Endodermal cell (in vitro differentiated cells): ENCODE measurements around the gene PSORS1C2. TPM values are rescaled to one million over a fixed set of nuclear protein-coding genes. Genes with fewer than 3 reads are reported as not detected.
A peak's percentile ranks its signal among the peaks of the same experiment; 100 is the strongest.
"Not testable (repeated sequence)": the region's sequence is repeated elsewhere in the genome, so short reads cannot be mapped to it uniquely, and the experiment has no call there.

ENCODE experiments used
- DNase-seq: peaks from one replicate; pipeline ENCODE4 v3.0.0-alpha.2; 2017
- H3K27ac ChIP-seq: 2 replicates; pipeline ENCODE4 v1.5.1; 2013; ENCODE audit warnings: mild to moderate bottlenecking, low read depth, low read length, moderate library complexity
- H3K27me3 ChIP-seq: 2 replicates; pipeline ENCODE4 v1.6.1; 2013; ENCODE audit warnings: mild to moderate bottlenecking, low read length, moderate library complexity; ENCODE audit not compliant: insufficient read depth, control insufficient read depth, poor library complexity, severe bottlenecking
- H3K36me3 ChIP-seq: 2 replicates; pipeline ENCODE4 v1.7.0; 2013; ENCODE audit warnings: mild to moderate bottlenecking, low read length, moderate library complexity; ENCODE audit not compliant: control insufficient read depth, insufficient read depth
- H3K4me1 ChIP-seq: one replicate; pipeline ENCODE4 v1.7.0; 2013; ENCODE audit warnings: low read length; ENCODE audit not compliant: control insufficient read depth, insufficient read depth
- H3K4me3 ChIP-seq: 2 replicates; pipeline ENCODE4 v1.5.1; 2013; ENCODE audit warnings: mild to moderate bottlenecking, low read length, moderate library complexity
- H3K9ac ChIP-seq: 2 replicates; pipeline ENCODE4 v1.6.1; 2013; ENCODE audit warnings: mild to moderate bottlenecking, low read length, moderate library complexity; ENCODE audit not compliant: poor library complexity, severe bottlenecking; ENCODE audit errors: extremely low read depth
- H3K9me3 ChIP-seq: 2 replicates; pipeline ENCODE4 v1.6.1; 2013; ENCODE audit warnings: mild to moderate bottlenecking, low read length, moderate library complexity; ENCODE audit not compliant: control insufficient read depth
- H3K27ac Mint-ChIP-seq: 2 replicates; pipeline ENCODE4 v1.8.0; 2020; ENCODE audit warnings: mixed read lengths
- H3K27me3 Mint-ChIP-seq: 2 replicates; pipeline ENCODE4 v1.8.0; 2021; ENCODE audit warnings: mild to moderate bottlenecking, mixed read lengths; ENCODE audit not compliant: insufficient read depth
- H3K36me3 Mint-ChIP-seq: 2 replicates; pipeline ENCODE4 v1.8.0; 2020; ENCODE audit warnings: low read depth, mixed read lengths
- H3K4me1 Mint-ChIP-seq: 2 replicates; pipeline ENCODE4 v1.8.0; 2020; ENCODE audit warnings: mixed read lengths
- H3K4me3 Mint-ChIP-seq: 2 replicates; pipeline ENCODE4 v1.8.0; 2020; ENCODE audit warnings: mild to moderate bottlenecking, moderate library complexity, mixed read lengths
- H3K9me3 Mint-ChIP-seq: 2 replicates; pipeline ENCODE4 v1.8.0; 2020; ENCODE audit warnings: mild to moderate bottlenecking, mixed read lengths
- WGBS, 2 experiments: methylation state at CpG; one replicate each; pipeline versions ENCODE4 v1.1.5 to v1.1.7; 2013; ENCODE audit warnings: missing lambda C conversion rate in 2 of 2, mixed read lengths in 1 of 2; ENCODE audit not compliant: insufficient coverage in 1 of 2, insufficient read length in 1 of 2; 5-methylcytosine and 5-hydroxymethylcytosine counted together
- total RNA-seq, 2 donors: library from RNA; stranded (reverse); fragmentation: NEBNext Ultra II Directional in 1 of 2; extraction: Animal tissue kit (Norgen Biotek cat#: 25700) in 1 of 2; gene quantifications; 2 replicates in 1 of 2; 3 replicates in 1 of 2; pipeline ENCODE4 v1.2.1, GENCODE V29; 2021
- TF ChIP-seq, protein P1 (sequence below): fragments of 200-600 bp; sonication (generic); conservative IDR thresholded peaks from 2 replicates; pipeline ENCODE4 v1.5.0; 2021; ENCODE audit warnings: antibody characterized with exemption, mild to moderate bottlenecking

Gene PSORS1C2
- total RNA-seq, 2 donors from 2014 or later, result not detected

DNA sequence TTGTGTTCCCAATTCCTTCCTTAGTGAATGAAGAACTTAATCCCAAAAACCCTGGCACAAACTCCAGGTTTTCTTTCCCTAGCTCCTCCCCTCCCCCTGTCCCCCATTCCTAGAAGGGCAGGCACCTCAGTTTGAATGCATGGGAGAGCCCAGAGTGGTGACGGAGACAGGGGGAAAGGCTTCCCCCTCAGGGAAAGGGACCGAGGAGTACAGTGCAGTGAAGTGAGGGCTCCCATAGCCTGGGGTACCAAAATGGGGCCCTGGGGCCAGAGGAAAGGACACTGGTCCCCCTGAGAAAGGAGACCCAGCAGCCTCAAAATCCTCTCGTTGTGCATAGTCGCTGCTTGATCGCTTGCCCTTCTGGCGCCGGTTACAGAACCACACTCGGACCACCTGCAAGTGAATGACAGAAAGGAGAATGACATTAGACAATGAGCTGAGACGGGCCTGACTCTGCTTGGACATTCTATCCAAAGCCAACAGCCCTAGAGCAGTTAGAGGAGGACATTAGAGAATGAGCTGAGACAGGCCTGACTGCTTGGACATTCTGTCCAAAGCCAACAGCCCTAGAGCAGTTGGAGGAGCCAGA, 25.7 kb upstream of the PSORS1C2 start:
- not testable (repeated sequence) for H3K9ac ChIP-seq, H3K4me3 ChIP-seq, H3K9me3 ChIP-seq, H3K9me3 Mint-ChIP-seq, DNase-seq, H3K27me3 Mint-ChIP-seq, H3K4me1 ChIP-seq, H3K4me3 Mint-ChIP-seq, H3K27me3 ChIP-seq, H3K27ac ChIP-seq, H3K27ac Mint-ChIP-seq
- peaks cover 22% of the 10 kb centered on the region for H3K4me1 Mint-ChIP-seq
- peaks cover 32% of the 10 kb centered on the region for H3K36me3 Mint-ChIP-seq
- WGBS, 2 experiments, result 93 to 100% methylated on average over 1 to 7 of the region's 9 CpGs
- H3K36me3 ChIP-seq, result peaks cover 12% of the 10 kb centered on the region

DNA sequence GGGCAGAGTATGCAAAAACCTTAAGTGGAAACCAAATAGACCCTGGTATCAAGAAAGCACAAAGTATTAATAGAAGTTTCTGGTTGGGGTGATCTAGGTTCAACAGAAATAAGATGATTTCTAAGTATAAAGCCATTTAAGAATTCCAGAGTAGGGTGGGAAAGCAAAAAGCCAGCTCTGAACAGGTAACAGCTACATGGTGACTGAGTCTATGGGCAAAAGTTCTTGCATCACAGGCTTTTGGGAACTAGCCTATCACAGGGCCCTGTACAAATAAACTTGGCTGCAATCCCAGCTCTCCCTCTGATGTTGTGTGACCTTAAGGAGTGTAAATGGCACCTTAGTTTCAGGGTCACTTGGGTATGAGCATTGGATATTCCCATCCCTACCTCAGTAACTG, 25.1 kb upstream of the PSORS1C2 start:
- H3K36me3 Mint-ChIP-seq, result peaks cover 32% of the 10 kb centered on the region
- Histone ChIP-seq H3K27ac (no peak overlapping the region), H3K27me3 (no peaks in the 10 kb centered on the region), H3K4me3 (no peak overlapping the region), H3K36me3 (peaks cover 12% of the 10 kb centered on the region), H3K9me3 (no peaks in the 10 kb centered on the region), H3K4me1 (no peaks in the 10 kb centered on the region), H3K9ac (no peak overlapping the region)
- TF ChIP-seq, protein P1, sequence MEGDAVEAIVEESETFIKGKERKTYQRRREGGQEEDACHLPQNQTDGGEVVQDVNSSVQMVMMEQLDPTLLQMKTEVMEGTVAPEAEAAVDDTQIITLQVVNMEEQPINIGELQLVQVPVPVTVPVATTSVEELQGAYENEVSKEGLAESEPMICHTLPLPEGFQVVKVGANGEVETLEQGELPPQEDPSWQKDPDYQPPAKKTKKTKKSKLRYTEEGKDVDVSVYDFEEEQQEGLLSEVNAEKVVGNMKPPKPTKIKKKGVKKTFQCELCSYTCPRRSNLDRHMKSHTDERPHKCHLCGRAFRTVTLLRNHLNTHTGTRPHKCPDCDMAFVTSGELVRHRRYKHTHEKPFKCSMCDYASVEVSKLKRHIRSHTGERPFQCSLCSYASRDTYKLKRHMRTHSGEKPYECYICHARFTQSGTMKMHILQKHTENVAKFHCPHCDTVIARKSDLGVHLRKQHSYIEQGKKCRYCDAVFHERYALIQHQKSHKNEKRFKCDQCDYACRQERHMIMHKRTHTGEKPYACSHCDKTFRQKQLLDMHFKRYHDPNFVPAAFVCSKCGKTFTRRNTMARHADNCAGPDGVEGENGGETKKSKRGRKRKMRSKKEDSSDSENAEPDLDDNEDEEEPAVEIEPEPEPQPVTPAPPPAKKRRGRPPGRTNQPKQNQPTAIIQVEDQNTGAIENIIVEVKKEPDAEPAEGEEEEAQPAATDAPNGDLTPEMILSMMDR, result no peak
- no peak for DNase-seq
- H3K9me3 Mint-ChIP-seq, result no peaks in the 10 kb centered on the region
- H3K27ac Mint-ChIP-seq, result no peak overlapping the region
- peaks cover 19% of the 10 kb centered on the region for H3K4me1 Mint-ChIP-seq
- peaks cover 2% of the 10 kb centered on the region for H3K27me3 Mint-ChIP-seq
- H3K4me3 Mint-ChIP-seq, result no peak overlapping the region

- TF ChIP-seq, protein P1, result peak; percentile 35
- no peaks in the 10 kb centered on the region for H3K9me3 ChIP-seq
- Mint-ChIP-seq H3K27me3 (peaks cover 2% of the 10 kb centered on the region), H3K4me1 (peaks cover 13% of the 10 kb centered on the region), H3K36me3 (peaks cover 31% of the 10 kb centered on the region), H3K4me3 (no peak overlapping the region), H3K27ac (no peak overlapping the region), H3K9me3 (no peaks in the 10 kb centered on the region)
- WGBS, 2 experiments, result 92 to 96% methylated on average over 7 to 12 of the region's 13 CpGs
- H3K4me3 ChIP-seq, result no peak overlapping the region
- H3K9ac ChIP-seq, result no peak overlapping the region
- no peaks in the 10 kb centered on the region for H3K27me3 ChIP-seq
- peaks cover 12% of the 10 kb centered on the region for H3K36me3 ChIP-seq
- DNase-seq, result peak; percentile 75
- no peaks in the 10 kb centered on the region for H3K4me1 ChIP-seq
- H3K27ac ChIP-seq, result no peak overlapping the region
Measured at GRCh38 chr6:31162463-31163165, 23.7 kb upstream of the PSORS1C2 start.
